SHP77 (cell line): ENCODE results near the gene GJB1.
"Not testable (repeated sequence)": the region's sequence is repeated elsewhere in the genome, so short reads cannot be mapped to it uniquely, and the experiment has no call there.

Experiments used
- DNase-seq, 2 experiments: peaks; one replicate each; lab custom pipeline; 2025; lab: John Stamatoyannopoulos, UW

GJB1 gene

GRCh38 chrX:71256051-71256450 is 33.0 kb downstream of the GJB1 start:
- DNase-seq, result no peak

GRCh38 chrX:71256856-71257255 is 33.8 kb downstream of the GJB1 start:
- DNase-seq, result no peak

- DNase-seq, result not testable (repeated sequence)
Measured at GRCh38 chrX:71268624-71269023, 45.6 kb downstream of the GJB1 start.

- DNase-seq, result no peak
Measured at GRCh38 chrX:71269801-71270395, 46.9 kb downstream of the GJB1 start.

- DNase-seq, result not testable (repeated sequence)
Measured at GRCh38 chrX:71272313-71272712, 49.3 kb downstream of the GJB1 start.
